GM12891 (cell line): ENCODE results near the gene POMP.
"Not testable (repeated sequence)": the region's sequence is repeated elsewhere in the genome, so short reads cannot be mapped to it uniquely, and the experiment has no call there.

Experiments used
- DNase-seq: peaks from one replicate; pipeline ENCODE4 v3.0.0; 2011; ENCODE audit warnings: low spot score; ENCODE audit not compliant: insufficient read length
- FAIRE-seq: peaks from 2 replicates; lab custom pipeline; 2011; peaks lifted over from hg19 to GRCh38; lab: Jason Lieb, UNC
- PAX5 ChIP-seq: IDR thresholded peaks from 2 replicates; pipeline ENCODE4 v1.6.1; 2011; ENCODE audit warnings: low read length, moderate library complexity, mild to moderate bottlenecking; ENCODE audit not compliant: insufficient read depth, severe bottlenecking
- POLR2A ChIP-seq: IDR thresholded peaks from 2 replicates; pipeline ENCODE4 v1.6.1; 2011; ENCODE audit warnings: low read depth, low read length, control low read depth
- POLR2AphosphoS5 ChIP-seq: IDR thresholded peaks from 2 replicates; pipeline ENCODE4 v1.6.1; 2011; ENCODE audit warnings: low read depth, low read length, control low read depth
- POU2F2 ChIP-seq: IDR thresholded peaks from 2 replicates; pipeline ENCODE4 v1.6.1; 2011; ENCODE audit warnings: low read depth, mild to moderate bottlenecking, control low read depth, low read length, moderate library complexity
- SPI1 ChIP-seq: IDR thresholded peaks from 2 replicates; pipeline ENCODE4 v1.6.1; 2011; ENCODE audit warnings: low read depth, low read length, control low read depth
- TAF1 ChIP-seq: IDR thresholded peaks from 2 replicates; pipeline ENCODE4 v1.6.1; 2011; ENCODE audit warnings: low read depth, low read length, control low read depth

Gene POMP

DNA sequence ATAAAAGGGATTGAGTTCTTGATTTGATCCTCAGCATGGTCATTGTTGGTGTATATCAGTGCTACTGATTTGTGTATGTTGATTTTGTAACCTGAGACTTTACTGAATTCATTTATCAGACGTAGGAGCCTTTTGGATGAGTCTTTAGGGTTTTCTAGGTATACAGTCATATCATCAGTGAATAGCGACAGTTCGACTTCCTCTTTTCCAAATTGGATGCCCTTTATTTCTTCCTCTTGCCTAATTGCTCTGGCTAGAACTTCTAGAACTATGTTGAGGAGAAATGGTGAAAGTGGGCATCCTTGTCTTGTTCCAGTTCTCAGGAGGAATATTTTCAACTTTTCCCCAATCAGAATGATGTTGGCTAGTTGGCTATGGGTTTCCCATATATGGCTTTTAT lies 27.0 kb downstream of the POMP start:
- TF ChIP-seq POLR2AphosphoS5 (no peak), POU2F2 (no peak), TAF1 (no peak), SPI1 (peak; percentile 47; the same call in 1 of the 2 replicates)
- no peak for DNase-seq
- no peak for FAIRE-seq

DNA sequence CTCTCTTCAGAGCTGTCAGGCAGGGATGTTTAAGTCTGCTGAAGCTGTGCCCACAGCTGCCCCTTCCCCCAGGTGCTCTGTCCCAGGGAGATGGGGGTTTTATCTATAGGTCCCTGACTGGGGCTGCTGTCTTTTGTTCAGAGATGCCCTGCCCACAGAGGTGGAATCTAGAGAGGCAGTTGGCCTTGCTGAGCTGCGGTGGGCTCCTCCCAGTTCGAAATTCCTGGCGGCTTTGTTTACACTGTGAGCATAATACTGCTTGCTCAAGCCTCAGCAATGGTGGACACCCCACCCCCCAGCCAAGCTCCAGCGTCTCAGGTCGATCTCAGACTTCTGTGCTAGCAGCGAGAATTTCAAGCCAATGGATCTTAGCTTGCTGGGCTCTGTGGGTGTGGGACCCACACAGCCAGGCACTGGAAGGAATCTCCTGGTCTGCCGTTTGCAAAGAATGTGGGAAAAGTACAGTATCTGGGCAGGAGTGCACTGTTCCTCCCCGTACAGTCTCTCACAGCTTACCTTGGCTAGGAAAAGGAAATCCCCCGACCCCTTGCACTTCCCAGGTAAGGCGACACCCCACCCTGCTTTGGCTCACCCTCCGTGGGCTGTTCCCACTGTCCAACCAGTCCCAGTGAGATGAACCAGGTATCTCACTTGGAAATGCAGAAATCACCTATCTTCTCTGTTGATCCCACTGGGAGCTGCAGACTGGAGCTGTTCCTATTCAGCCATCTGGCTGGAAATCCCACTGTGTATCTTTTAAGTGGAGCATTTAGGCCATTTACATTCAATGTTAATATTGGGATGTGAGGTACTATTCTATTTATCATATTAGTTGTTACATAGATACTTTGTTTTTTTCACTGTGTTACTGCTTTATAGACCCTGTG lies 34.9 kb downstream of the POMP start:
- DNase-seq, FAIRE-seq: not testable (repeated sequence)

DNA sequence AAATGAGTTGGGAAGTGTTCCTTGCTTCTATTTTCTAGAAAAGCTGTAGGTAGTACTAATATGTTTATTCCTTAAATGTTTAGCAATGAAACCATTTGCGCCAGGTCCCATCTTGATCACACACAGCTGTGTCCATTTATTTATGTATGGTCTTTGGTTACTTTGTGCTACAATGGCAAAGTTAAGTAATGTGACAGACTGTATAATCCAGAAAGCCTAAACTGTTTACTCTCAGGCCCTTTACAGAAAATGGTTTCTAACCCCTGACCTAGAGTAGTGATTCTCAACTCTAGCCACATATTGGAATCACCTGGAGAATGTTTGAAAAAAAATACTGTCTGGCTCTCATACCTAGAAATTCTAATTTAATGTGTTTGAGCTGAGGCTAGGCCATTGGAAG lies 38.5 kb downstream of the POMP start:
- DNase-seq = no peak
- FAIRE-seq = no peak
- TF ChIP-seq POLR2AphosphoS5 (no peak), POU2F2 (no peak), SPI1 (no peak), POLR2A (no peak), TAF1 (no peak), PAX5 (no peak)

DNA sequence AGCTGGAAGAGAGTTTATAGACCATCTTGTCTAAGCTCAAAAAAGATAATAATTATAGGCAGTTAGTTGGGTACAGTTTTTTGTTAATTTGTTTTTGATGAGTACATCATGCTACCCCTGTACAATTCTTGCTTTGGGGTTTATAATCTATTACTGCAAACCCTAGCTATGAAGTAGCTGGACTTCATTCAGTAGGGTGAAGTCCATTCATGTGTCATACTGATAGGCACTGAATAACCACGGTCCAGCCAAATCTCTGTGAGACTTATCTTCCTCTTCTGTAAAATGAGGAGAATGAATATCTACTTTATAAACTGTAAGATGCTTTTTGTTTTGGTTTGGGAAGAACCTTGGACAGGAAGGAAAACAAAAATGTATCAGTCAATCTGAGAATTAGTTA lies 40.3 kb downstream of the POMP start:
- DNase-seq = no peak

DNA sequence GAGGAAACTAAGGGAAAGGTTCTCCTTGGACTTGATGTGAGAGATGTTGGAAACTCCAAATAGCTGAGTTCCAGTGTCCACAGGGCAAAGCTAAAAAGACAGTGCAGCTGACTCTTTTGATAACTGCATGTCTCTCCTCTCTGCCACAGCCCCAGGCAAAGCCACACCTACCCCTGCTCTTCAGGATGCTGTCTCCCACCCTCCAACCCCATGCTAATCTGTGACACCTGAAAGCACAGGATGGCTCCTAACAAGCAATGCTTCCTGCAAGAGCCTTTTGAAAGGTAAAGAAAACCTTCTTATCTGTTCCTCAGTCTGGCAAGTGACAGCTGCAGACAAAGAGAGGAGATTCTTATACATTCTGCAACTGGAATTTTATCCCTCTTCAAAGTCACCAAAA lies 45.4 kb downstream of the POMP start:
- no peak for FAIRE-seq
- no peak for TF ChIP-seq POLR2A
- TF ChIP-seq PAX5 = no peak
- no peak for TF ChIP-seq POLR2AphosphoS5
- TF ChIP-seq TAF1 = no peak
- no peak for TF ChIP-seq POU2F2
- no peak for TF ChIP-seq SPI1
- DNase-seq = no peak

More for the DNA sequence above, 40.3 kb downstream of the POMP start:
- FAIRE-seq = no peak
- TF ChIP-seq POLR2A = no peak
- TF ChIP-seq TAF1 = no peak
- no peak for TF ChIP-seq PAX5
- TF ChIP-seq POLR2AphosphoS5 = no peak
- TF ChIP-seq POU2F2 = no peak
- no peak for TF ChIP-seq SPI1

DNA sequence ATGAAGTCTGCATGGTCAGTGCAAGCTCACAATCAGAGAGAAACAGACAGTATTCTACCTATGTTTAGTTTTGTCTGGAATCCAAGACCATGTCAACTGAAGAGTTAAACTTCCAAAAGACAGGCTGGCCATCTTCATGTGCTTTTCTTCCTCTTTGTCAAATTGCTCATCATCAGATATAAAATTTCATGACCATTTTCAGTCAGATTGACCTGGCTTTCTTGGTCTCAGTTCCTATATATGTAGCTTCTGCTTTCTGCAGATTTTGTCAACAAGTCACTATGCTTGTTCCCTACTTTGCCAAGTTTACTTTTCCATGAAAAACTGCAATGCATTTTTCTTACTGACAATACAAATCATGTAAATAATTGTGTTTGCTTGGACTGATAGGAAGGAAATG lies 46.0 kb downstream of the POMP start:
- DNase-seq = no peak
- TF ChIP-seq TAF1 (no peak), SPI1 (0 out of 2 replicates have a peak, but pooled peaks have one; percentile 16)
- peak; percentile 20 for FAIRE-seq

DNA sequence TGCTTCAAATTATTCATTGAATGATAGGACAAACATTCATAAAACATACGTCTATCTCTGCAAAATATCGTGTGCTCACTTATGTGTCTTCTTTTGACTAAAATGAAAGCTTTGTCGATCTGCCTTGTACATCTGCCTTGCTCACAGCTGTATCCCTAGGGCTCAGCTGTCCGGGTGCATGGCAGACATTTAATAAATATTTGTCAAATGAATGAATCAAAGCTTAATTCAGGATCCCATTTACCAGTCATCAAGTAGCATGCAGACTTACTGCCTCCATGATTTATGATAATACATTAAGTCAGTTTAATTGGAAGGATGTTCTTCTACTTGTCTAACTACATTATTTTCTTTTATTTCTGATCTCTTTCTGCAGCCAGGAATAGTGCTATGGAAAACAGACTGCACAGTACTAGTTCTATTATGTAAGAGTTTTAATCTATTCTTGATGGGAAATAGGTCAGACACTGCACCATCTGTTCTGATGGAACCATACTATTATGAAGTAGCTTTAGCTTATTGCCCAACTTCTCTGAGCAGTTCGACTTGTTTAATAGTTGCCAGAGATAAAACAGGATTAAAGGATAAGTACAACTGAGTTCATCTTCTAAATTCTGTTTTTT lies 46.6 kb downstream of the POMP start:
- TF ChIP-seq PAX5 (no peak), TAF1 (no peak), POLR2A (no peak), POLR2AphosphoS5 (no peak), POU2F2 (no peak), SPI1 (no peak)
- DNase-seq = no peak
- peak; percentile 54 for FAIRE-seq

DNA sequence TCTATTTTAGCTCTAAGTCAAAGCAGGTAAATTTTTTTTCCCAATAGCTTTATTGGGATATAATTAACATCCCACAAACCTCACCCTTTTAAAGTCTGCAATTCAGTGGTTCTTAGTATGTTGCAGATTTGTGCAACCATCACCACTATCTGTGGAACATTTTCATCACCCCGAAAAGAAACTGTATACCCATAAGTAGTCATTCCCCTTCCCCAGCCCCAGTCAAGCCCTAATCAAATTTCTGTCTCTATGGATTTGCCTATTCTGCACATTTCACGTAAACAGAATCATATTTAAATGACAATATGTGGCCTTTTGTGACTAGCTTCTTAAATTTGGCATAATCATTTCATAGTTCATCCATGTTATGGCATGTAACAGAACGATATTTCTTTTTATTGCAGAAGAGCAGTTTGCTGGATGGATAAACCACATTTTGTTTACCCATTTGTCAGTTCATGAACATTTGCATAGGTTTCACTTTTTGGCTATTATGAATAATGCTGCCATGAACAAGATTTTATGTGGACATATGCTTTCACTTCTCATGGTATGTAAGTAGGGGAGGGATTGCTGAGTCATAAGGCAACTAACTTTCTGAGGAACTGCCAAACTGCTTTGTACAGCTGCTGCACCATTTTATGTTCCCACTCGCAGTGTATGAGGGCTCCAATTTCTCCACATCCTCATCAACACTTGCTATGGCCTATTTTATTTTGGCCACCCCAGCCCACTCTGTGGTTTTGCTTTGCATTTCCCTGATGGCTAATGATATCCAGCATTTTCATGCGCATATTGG lies 48.9 kb downstream of the POMP start:
- no peak for DNase-seq
- peak; percentile 99 for FAIRE-seq

DNA sequence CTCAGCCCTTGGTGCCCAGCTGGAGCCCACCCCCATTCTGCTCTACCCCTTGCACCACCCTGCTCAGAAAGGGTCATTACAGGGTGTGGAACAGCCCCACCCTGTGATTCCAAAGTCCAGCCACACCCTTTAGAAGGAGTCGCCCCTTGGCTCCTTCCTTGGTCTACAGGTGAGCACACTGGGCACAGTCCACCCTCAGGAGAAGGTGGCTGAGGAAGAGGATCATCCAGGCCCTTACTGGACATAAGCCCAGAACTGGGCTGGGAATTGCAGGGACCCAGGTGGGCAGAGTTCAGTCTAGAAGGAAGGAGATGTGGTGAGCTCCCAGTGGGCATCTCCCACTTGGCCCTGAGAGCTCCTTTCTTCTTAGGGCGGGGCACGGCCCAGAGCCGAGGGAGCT lies 51.2 kb downstream of the POMP start:
- TF ChIP-seq SPI1 = no peak
- no peak for TF ChIP-seq POLR2AphosphoS5
- no peak for TF ChIP-seq PAX5
- no peak for TF ChIP-seq POLR2A
- FAIRE-seq = no peak
- DNase-seq = no peak

More for the DNA sequence above, 48.9 kb downstream of the POMP start:
- TF ChIP-seq POLR2AphosphoS5 (no peak), POLR2A (no peak), SPI1 (peak; percentile 95), TAF1 (no peak), POU2F2 (peak; percentile 91), PAX5 (peak; percentile 17)

DNA sequence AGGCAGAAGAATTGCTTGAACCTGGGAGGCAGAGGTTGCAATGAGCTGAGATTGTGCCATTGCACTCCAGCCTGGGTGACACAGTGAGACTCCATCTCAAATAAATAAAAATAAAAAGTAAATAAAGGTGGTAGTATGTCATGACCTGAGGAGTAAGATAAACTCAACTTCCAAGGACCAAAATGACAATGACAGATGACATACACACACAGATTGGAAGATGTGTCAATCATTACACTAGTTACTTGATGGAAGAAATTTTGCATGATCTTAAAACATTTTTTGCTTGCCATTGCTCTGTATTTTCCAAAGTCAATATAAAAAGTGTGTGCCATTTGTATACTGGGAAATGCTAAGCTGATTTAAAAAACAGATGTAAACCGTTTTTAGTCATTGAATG lies 55.7 kb downstream of the POMP start:
- no peak for DNase-seq
- no peak for FAIRE-seq
- TF ChIP-seq PAX5 (no peak), POLR2AphosphoS5 (no peak), POLR2A (no peak)
